HG03025 (cell line): ENCODE data around the gene DDT.
A peak's percentile ranks its signal among the peaks of the same experiment; 100 is the strongest.
"Not testable (repeated sequence)": the region's sequence is repeated elsewhere in the genome, so short reads cannot be mapped to it uniquely, and the experiment has no call there.

Experiments
- ATAC-seq: cut with Tn5 transposase; IDR thresholded peaks from one replicate; pipeline ENCODE4 v1.9.1; 2021; ENCODE audit warnings: mild to moderate bottlenecking, moderate library complexity; ENCODE audit not compliant: unreplicated experiment, low FRiP score

DDT gene

GRCh38 chr22:23993080-23993479, 18.8 kb upstream of the DDT start:
- ATAC-seq, result not testable (repeated sequence)

GRCh38 chr22:23989583-23990244, 15.5 kb upstream of the DDT start:
- not testable (repeated sequence) for ATAC-seq

DNA sequence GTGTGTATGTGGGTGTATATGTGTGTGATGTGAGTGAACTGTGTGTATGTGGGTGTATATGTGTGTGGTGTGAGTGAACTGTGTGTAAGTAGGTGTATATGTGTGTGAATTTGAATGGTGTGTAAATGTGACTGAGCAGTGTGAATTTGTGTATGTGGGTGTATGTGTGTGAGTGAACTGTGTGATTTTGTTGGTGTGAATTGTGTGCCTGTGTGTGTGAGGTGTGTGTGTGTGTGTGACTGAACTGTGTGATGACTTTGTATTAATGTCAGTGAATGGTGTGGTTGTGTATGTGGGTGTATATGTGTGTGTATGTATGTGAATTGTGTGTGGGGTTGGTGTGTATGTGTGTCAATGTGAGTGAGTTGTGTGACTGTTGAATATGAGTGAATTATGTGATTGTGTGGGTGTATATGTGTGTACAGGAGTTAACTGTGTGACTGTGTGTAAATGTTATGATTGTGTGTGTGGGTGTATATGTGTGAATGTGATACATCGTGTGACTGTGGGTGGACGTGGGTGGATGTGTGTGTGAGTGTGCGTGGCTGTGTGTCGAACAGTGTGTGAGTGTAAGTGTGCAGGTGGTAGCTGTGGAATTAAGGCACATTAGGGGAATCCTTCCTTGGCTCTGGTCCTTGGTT, 12.4 kb upstream of the DDT start:
- ATAC-seq, result not testable (repeated sequence)

GRCh38 chr22:23986089-23986488, 11.8 kb upstream of the DDT start:
- not testable (repeated sequence) for ATAC-seq

DNA sequence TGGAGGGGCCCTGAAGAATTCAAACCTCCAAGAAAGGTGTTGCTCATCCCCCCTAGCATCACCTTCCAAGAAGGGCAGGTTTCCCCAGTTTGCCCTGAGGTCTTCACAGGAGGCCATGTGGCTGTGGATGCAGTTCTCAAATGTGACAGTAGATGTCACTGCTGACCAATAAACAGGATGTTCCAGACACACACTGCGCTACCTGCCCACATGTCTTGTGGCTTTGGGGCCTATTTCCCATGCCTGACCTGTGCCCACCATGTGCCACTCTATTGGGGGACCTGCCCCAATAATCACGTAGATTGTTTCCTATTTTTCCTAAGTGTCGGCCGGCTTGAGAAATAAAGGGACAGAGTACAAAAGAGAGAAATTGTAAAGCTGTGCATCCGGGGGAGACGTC, 10.2 kb upstream of the DDT start:
- ATAC-seq, result no peak

GRCh38 chr22:23980567-23980966, 6.3 kb upstream of the DDT start:
- not testable (repeated sequence) for ATAC-seq

DNA sequence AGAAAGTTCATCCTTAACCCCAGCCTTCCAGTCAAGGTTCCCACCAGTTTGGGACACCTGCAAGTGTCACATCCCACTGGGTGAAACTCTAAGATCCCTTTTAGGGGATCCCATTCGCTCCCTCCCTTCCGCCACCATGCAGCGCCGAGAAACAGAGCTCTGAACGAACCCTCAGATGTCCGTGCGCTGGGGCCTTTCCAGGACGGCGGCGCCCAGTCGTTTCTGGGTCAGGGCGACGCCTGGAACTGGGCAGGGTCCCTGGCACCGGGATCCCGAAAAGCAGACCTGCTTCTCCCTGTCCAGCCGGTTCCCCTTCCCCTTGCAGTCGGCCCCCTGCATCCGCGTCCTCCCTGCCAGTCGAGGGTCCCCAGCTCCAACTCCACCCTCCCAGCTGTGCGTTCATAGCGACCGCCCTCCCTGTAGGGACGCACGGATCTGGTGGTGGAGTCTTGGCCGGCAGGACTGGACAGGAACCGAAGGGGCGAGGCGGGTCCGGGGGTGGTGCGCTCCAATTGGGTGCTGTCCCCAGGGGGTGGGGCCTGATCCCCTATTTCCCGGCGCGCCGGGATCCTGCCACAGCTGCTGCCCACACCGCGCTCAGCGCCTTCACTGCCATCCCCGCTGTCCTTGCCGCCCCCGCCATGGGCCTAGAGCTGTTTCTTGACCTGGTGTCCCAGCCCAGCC, 5.5 kb upstream of the DDT start, which contains the start of gene GSTT2:
GSTT2 (plus strand) TSS at position 578 of the 684 bp plus-strand sequence.
- not testable (repeated sequence) for ATAC-seq

- ATAC-seq, result not testable (repeated sequence)
These were observed 3.1 kb upstream of the DDT start for GRCh38 chr22:23977304-23977703.

GRCh38 chr22:23974836-23975352, 653 bp upstream of the DDT start:
- not testable (repeated sequence) for ATAC-seq

DNA sequence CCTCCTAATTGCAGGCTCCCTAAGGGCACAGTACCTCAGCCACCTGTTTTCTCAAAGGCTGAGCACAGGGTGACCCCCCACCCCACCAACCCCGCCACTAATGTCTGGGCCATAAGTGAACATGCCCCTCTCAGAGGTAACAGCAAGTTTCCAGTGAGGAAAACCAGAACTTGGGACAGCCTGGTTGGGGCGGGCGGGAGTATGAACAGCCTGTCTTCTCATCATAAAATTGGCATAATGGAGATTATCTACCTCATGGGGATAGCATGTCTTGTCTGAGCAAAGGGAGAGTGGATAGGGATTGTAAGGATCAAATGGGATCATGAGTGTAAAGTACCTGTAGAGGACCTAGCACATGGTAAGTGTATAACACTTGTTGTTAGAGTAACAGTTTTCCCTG, 2.3 kb downstream of the DDT start:
- ATAC-seq, result not testable (repeated sequence)

- ATAC-seq, result no peak
These were observed 3.3 kb downstream of the DDT start for GRCh38 chr22:23970816-23971486.

DNA sequence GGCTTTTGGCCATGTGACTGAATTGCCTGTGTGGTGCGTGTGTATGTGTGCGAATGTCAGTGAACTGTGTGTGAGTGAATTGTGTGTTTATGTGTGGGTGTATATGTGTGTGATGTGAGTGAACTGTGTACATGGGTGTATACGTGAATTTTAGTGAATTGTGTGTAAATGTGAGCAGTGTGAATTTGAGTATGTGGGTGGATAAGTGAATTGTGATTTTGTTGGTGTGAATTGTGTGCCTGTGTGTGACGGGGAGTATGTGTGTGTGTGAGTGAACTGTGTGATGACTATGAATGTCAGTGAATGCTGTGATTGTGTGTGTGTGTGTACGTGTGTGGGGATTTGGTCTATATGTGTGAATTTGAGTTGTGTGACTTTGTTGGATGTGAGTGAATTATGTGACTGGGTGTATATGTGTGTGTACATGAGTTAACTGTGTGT, 4.0 kb downstream of the DDT start:
- no peak for ATAC-seq

- ATAC-seq, result no peak
These were observed 5.2 kb downstream of the DDT start for GRCh38 chr22:23969071-23969470.

GRCh38 chr22:23966568-23966967, 7.7 kb downstream of the DDT start, which contains the start of gene DDTL:
TSS of gene DDTL (plus strand) at chr22:23966888. CDS start at chr22:23966915, 27 bp downstream.
- ATAC-seq, result peak; percentile 82

DNA sequence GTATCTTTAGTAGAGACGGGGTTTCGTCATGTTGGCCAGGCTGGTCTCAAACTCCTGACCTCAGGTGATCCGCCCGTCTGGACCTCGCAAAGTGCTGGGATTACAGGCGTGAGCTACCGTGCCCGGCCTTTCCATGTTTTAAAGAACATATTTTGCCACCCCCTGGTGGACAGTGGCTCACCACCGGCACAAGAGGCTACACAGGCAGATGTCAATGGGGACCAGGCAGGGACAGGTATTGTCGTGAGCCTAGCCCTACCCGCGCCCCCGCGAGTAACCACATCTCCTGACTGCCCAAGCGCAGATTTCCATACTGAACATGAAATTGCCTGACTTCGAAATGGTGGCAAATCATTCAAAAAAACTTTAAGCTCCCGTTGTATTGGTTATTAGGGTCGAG, 8.1 kb downstream of the DDT start:
- ATAC-seq, result not testable (repeated sequence)

DNA sequence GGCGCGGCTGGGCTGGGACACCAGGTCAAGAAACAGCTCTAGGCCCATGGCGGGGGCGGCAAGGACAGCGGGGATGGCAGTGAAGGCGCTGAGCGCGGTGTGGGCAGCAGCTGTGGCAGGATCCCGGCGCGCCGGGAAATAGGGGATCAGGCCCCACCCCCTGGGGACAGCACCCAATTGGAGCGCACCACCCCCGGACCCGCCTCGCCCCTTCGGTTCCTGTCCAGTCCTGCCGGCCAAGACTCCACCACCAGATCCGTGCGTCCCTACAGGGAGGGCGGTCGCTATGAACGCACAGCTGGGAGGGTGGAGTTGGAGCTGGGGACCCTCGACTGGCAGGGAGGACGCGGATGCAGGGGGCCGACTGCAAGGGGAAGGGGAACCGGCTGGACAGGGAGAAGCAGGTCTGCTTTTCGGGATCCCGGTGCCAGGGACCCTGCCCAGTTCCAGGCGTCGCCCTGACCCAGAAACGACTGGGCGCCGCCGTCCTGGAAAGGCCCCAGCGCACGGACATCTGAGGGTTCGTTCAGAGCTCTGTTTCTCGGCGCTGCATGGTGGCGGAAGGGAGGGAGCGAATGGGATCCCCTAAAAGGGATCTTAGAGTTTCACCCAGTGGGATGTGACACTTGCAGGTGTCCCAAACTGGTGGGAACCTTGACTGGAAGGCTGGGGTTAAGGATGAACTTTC, 13.0 kb downstream of the DDT start, which contains the start of gene GSTT2B:
GSTT2B (minus strand) TSS at position 112 of the 688 bp plus-strand sequence; CDS start at position 48, 64 bp downstream.
- not testable (repeated sequence) for ATAC-seq

GRCh38 chr22:23956301-23956900, 17.8 kb downstream of the DDT start:
- ATAC-seq, result not testable (repeated sequence)

DNA sequence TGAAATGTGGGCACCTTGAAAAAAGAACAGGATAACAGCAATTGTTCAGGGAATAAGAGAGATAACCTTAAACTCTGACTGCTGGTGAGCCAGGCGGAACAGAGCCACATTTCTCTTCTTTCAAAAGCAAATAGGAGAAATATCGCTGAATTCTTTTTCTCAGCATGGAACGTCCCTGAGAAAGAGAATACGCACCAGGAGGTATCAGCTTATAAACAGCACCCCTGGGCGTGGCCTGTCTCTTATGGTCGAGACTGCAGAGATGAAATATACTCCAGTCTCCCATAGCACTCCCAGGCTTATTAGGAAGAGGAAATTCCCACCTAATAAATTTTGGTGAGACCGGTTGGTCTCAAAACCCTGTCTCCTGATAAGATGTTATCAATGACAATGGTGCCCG, 18.4 kb downstream of the DDT start:
- ATAC-seq, result not testable (repeated sequence)

- not testable (repeated sequence) for ATAC-seq
These were observed 19.3 kb downstream of the DDT start for GRCh38 chr22:23954991-23955305.
